ENCODE measurements around the gene CSNK1D.

The CSNK1D gene

DNA sequence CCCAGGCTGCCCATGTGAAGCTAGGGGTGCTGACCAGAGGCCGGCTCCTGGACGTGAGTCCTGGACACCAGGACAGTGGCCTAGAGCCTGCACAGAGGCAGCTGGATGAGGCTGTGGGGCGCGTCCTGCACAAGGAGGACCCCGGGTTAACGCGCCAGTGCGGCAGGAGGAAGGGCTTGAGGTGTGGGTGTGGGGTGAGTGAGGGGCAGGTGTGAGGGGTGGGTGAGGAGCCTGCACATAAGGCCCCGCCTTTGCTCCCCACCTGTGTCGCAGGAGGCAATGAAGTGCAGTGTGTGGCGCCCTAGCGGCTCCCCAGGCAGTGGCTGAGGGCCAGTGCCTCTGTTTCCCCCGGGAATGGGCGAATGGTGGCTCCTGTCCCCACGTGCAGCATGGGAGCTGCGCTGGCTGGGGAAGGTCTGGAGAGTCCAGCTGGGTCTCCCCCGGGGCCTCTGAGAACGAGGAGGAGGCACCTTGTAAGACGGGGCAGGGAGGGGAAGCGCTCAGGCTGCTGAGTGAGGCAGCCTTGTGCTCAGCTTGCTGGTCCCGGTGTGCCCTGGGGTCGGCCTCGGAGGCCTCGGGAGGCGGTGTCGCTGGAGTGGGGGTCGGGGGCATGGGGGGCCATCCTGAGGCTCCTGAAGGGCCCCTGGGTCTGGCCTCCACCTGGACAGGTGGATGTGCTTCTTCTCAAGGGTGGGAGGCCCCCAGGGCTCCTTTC, 40.7 kb upstream of the CSNK1D start:
- Histone ChIP-seq H3K36me3 (ENCODE audit: insufficient read depth, low read length) (no peaks in the 10 kb centered on the region), H3K27me3 (ENCODE audit: insufficient read depth, low read length, poor library complexity, severe bottlenecking) (no peaks in the 10 kb centered on the region), H4K20me1 (ENCODE audit: insufficient read depth, low read length, poor library complexity, severe bottlenecking) (no peaks in the 10 kb centered on the region), H3K9me2 (replicated peaks; ENCODE audit: low read depth, low read length) (no peaks in the 10 kb centered on the region), H3K79me2 (ENCODE audit: insufficient read depth, low read length) (peaks cover 35% of the 10 kb centered on the region), H3K9me3 (ENCODE audit: insufficient read depth, low read depth, low read length) (no peaks in the 10 kb centered on the region), H3F3A (ENCODE audit: low read depth) (0 out of 2 replicates have a peak, but pooled peaks cover 4% of the 10 kb centered on the region), H3K4me2 (ENCODE audit: low read depth, low read length, poor library complexity, severe bottlenecking) (no peak overlapping the region), H2AFZ (ENCODE audit: low read length) (no peak overlapping the region), H3K4me1 (ENCODE audit: insufficient read depth, low read length, poor library complexity, severe bottlenecking) (peaks cover 20% of the 10 kb centered on the region), H3K4me3 (ENCODE audit: low read length, poor library complexity, severe bottlenecking) (no peak overlapping the region), H3K9ac (ENCODE audit: low read depth, low read length, poor library complexity, severe bottlenecking) (no peak overlapping the region)
- TF ChIP-seq, protein P1, sequence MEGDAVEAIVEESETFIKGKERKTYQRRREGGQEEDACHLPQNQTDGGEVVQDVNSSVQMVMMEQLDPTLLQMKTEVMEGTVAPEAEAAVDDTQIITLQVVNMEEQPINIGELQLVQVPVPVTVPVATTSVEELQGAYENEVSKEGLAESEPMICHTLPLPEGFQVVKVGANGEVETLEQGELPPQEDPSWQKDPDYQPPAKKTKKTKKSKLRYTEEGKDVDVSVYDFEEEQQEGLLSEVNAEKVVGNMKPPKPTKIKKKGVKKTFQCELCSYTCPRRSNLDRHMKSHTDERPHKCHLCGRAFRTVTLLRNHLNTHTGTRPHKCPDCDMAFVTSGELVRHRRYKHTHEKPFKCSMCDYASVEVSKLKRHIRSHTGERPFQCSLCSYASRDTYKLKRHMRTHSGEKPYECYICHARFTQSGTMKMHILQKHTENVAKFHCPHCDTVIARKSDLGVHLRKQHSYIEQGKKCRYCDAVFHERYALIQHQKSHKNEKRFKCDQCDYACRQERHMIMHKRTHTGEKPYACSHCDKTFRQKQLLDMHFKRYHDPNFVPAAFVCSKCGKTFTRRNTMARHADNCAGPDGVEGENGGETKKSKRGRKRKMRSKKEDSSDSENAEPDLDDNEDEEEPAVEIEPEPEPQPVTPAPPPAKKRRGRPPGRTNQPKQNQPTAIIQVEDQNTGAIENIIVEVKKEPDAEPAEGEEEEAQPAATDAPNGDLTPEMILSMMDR (conservative IDR thresholded peaks at IDR 0.05; ENCODE audit: low read length), result no peak
- TF ChIP-seq EZH2phosphoT487 (IDR thresholded peaks at IDR 0.05; ENCODE audit: borderline replicate concordance), result no peak

GRCh38 chr17:82313195-82314011, 39.9 kb upstream of the CSNK1D start:
- Histone ChIP-seq H2AFZ (ENCODE audit: low read length) (no peak overlapping the region), H3K36me3 (ENCODE audit: insufficient read depth, low read length) (no peaks in the 10 kb centered on the region), H3K9me3 (ENCODE audit: insufficient read depth, low read depth, low read length) (no peaks in the 10 kb centered on the region), H4K20me1 (ENCODE audit: insufficient read depth, low read length, poor library complexity, severe bottlenecking) (no peaks in the 10 kb centered on the region), H3F3A (ENCODE audit: low read depth) (no peaks in the 10 kb centered on the region), H3K4me1 (ENCODE audit: insufficient read depth, low read length, poor library complexity, severe bottlenecking) (peaks cover 27% of the 10 kb centered on the region), H3K9me2 (replicated peaks; ENCODE audit: low read depth, low read length) (no peaks in the 10 kb centered on the region), H3K9ac (ENCODE audit: low read depth, low read length, poor library complexity, severe bottlenecking) (no peak overlapping the region), H3K4me2 (ENCODE audit: low read depth, low read length, poor library complexity, severe bottlenecking) (no peak overlapping the region), H3K4me3 (ENCODE audit: low read length, poor library complexity, severe bottlenecking) (no peak overlapping the region), H3K79me2 (ENCODE audit: insufficient read depth, low read length) (peaks cover 35% of the 10 kb centered on the region), H3K27me3 (ENCODE audit: insufficient read depth, low read length, poor library complexity, severe bottlenecking) (no peaks in the 10 kb centered on the region)
- TF ChIP-seq EZH2phosphoT487 (IDR thresholded peaks at IDR 0.05; ENCODE audit: borderline replicate concordance), result no peak
- TF ChIP-seq, protein P1 (conservative IDR thresholded peaks at IDR 0.05; ENCODE audit: low read length), result no peak

DNA sequence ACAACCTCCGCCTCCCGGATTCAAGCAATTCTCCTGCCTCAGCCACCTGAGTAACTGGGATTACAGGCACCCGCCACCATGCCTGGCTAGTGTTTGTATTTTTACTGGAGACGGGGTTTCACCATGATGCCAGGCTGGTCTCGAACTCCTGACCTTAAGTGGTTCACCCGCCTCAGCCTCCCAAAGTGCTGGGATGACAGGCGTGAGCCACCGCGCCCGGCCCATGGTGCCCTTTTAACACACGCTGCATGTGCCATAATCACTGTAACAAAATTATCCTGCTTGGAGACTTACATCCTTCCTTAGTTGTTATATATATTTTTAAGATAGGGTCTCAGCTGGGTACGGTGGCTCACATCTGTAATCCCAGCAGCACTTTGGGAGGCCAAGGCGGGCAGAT, 38.5 kb upstream of the CSNK1D start:
- no peaks in the 10 kb centered on the region for H3K27me3 ChIP-seq (ENCODE audit: insufficient read depth, low read length, poor library complexity, severe bottlenecking)
- H2AFZ ChIP-seq (ENCODE audit: low read length), result no peak overlapping the region
- no peaks in the 10 kb centered on the region for H3K9me3 ChIP-seq (ENCODE audit: insufficient read depth, low read depth, low read length)
- no peak overlapping the region for H3K4me2 ChIP-seq (ENCODE audit: low read depth, low read length, poor library complexity, severe bottlenecking)
- no peaks in the 10 kb centered on the region for H3K36me3 ChIP-seq (ENCODE audit: insufficient read depth, low read length)
- H3K79me2 ChIP-seq (ENCODE audit: insufficient read depth, low read length), result peaks cover 25% of the 10 kb centered on the region
- H3F3A ChIP-seq (ENCODE audit: low read depth), result peaks cover under 1% of the 10 kb centered on the region; the same call in 1 of the 2 replicates
- no peak overlapping the region for H3K9ac ChIP-seq (ENCODE audit: low read depth, low read length, poor library complexity, severe bottlenecking)
- TF ChIP-seq, protein P1 (conservative IDR thresholded peaks at IDR 0.05; ENCODE audit: low read length), result no peak
- TF ChIP-seq EZH2phosphoT487 (IDR thresholded peaks at IDR 0.05; ENCODE audit: borderline replicate concordance), result no peak
- peaks cover 24% of the 10 kb centered on the region for H3K4me1 ChIP-seq (ENCODE audit: insufficient read depth, low read length, poor library complexity, severe bottlenecking)
- H3K9me2 ChIP-seq (replicated peaks; ENCODE audit: low read depth, low read length), result no peaks in the 10 kb centered on the region
- no peak overlapping the region for H3K4me3 ChIP-seq (ENCODE audit: low read length, poor library complexity, severe bottlenecking)
- no peaks in the 10 kb centered on the region for H4K20me1 ChIP-seq (ENCODE audit: insufficient read depth, low read length, poor library complexity, severe bottlenecking)
